GM12878 (cell line): Measurements from ENCODE around the gene PCNX4. TPM values are rescaled to one million over a fixed set of nuclear protein-coding genes. Genes with fewer than 3 reads are reported as not detected.

Experiments
- BRCA1 ChIP-seq: IDR thresholded peaks from 2 replicates; pipeline ENCODE4 v1.6.1; 2011; ENCODE audit warnings: low read depth, low read length, improper control_type of control experiment
- E2F8 ChIP-seq: fragments of 450-650 bp; IDR thresholded peaks from 2 replicates; pipeline ENCODE4 v1.6.1; 2018; ENCODE audit warnings: mild to moderate bottlenecking, low read depth, moderate library complexity; ENCODE audit not compliant: partially characterized antibody
- FOXM1 ChIP-seq: IDR thresholded peaks from 2 replicates; pipeline ENCODE4 v1.6.1; 2012; ENCODE audit warnings: low read depth, mild to moderate bottlenecking, inconsistent platforms, low read length, moderate library complexity
- HDAC2 ChIP-seq: fragments of 200-600 bp; sonication (generic); IDR thresholded peaks from 2 replicates; pipeline ENCODE4 v1.6.1; 2017
- MLLT1 ChIP-seq: fragments of 450-650 bp; IDR thresholded peaks from 2 replicates; pipeline ENCODE4 v1.6.1; 2016; ENCODE audit warnings: mild to moderate bottlenecking
- MTA3 ChIP-seq: IDR thresholded peaks from 2 replicates; pipeline ENCODE4 v1.6.1; 2012; ENCODE audit warnings: low read length, inconsistent platforms, borderline replicate concordance
- MYB ChIP-seq: fragments of 150-350 bp; IDR thresholded peaks from 2 replicates; pipeline ENCODE4 v1.6.1; 2014; ENCODE audit warnings: mild to moderate bottlenecking, low read depth, low read length, borderline replicate concordance
- PBX3 ChIP-seq: IDR thresholded peaks from 2 replicates; pipeline ENCODE4 v1.6.1; 2011; ENCODE audit warnings: mild to moderate bottlenecking, low read depth, low read length, moderate library complexity; ENCODE audit not compliant: insufficient replicate concordance
- PKNOX1 ChIP-seq: fragments of 450-650 bp; IDR thresholded peaks from 2 replicates; pipeline ENCODE4 v1.6.1; 2016; ENCODE audit warnings: mild to moderate bottlenecking
- REST ChIP-seq: IDR thresholded peaks from 2 replicates; pipeline ENCODE4 v1.6.1; 2012; ENCODE audit warnings: mild to moderate bottlenecking, low read depth, low read length
- SMC3 ChIP-seq: IDR thresholded peaks from 2 replicates; pipeline ENCODE4 v1.6.1; 2011; ENCODE audit warnings: low read length, improper control_type of control experiment, borderline replicate concordance
- SRF ChIP-seq, 2 experiments: IDR thresholded peaks; 2 replicates each; pipeline ENCODE4 v1.6.1; 2011; ENCODE audit warnings: low read depth in 2 of 2, low read length in 2 of 2, mild to moderate bottlenecking in 1 of 2, moderate library complexity in 1 of 2
- TAF1 ChIP-seq: IDR thresholded peaks from 2 replicates; pipeline ENCODE4 v1.6.1; 2011; ENCODE audit warnings: mild to moderate bottlenecking, low read depth, low read length, borderline replicate concordance
- polyA plus RNA-seq, 11 experiments: library from polyadenylated mRNA; depleted of rRNA in 4 of 11; unstranded in 6 of 11; stranded (reverse) in 5 of 11; fragments of >200 nt; fragmentation: Nextera tagmentation in 4 of 11; fragmentation: Illumina TruSeq in 1 of 11; extraction: Ambion mirVana in 4 of 11; extraction: Trizol in 1 of 11; gene quantifications; 1 replicate in 1 of 11; 2 replicates in 10 of 11; pipeline versions ENCODE4 v1.2.1 to v1.2.3, GENCODE V29; 2011 to 2016; ENCODE audit warnings: inconsistent platforms in 2 of 11, missing spikeins in 2 of 11, low read depth in 1 of 11
- total RNA-seq, 4 experiments: library from RNA; depleted of rRNA in 3 of 4; stranded (reverse); fragments of >200 nt in 3 of 4; fragmentation: Illumina TruSeq in 1 of 4; extraction: Trizol in 1 of 4; gene quantifications; 2 replicates each; pipeline versions ENCODE4 v1.2.1 to v1.2.3, GENCODE V29; 2013 to 2021
- TF ChIP-seq, protein P1 (sequence below): fragments of 450-650 bp; IDR thresholded peaks from 2 replicates; pipeline ENCODE4 v1.6.1; 2017; ENCODE audit warnings: mild to moderate bottlenecking, moderate library complexity

PCNX4 gene
- total and polyA plus RNA-seq, 10 of the 15 experiments (the other 5 are each of a cell fraction or from before 2014, with no cell fraction given): 13.8 to 56.6 (median 39.4) TPM

GRCh38 chr14:60195179-60195810 lies 103.6 kb downstream of the PCNX4 start (continued):
- TF ChIP-seq FOXM1 (0 out of 2 replicates have a peak, but pooled peaks have one; percentile 23), MLLT1 (peak; percentile 68; the same call in 1 of the 2 replicates), E2F8 (no peak), HDAC2 (no peak), MTA3 (no peak), MYB (no peak), SMC3 (peak; percentile 80), REST (no peak), PKNOX1 (peak; percentile 91), SRF (IDR thresholded peaks at IDR 0.05; ENCODE audit: low read depth in 2 of 2, low read length in 2 of 2) (no peak), BRCA1 (no peak), PBX3 (peak; percentile 65), TAF1 (no peak)
- TF ChIP-seq, protein P1, sequence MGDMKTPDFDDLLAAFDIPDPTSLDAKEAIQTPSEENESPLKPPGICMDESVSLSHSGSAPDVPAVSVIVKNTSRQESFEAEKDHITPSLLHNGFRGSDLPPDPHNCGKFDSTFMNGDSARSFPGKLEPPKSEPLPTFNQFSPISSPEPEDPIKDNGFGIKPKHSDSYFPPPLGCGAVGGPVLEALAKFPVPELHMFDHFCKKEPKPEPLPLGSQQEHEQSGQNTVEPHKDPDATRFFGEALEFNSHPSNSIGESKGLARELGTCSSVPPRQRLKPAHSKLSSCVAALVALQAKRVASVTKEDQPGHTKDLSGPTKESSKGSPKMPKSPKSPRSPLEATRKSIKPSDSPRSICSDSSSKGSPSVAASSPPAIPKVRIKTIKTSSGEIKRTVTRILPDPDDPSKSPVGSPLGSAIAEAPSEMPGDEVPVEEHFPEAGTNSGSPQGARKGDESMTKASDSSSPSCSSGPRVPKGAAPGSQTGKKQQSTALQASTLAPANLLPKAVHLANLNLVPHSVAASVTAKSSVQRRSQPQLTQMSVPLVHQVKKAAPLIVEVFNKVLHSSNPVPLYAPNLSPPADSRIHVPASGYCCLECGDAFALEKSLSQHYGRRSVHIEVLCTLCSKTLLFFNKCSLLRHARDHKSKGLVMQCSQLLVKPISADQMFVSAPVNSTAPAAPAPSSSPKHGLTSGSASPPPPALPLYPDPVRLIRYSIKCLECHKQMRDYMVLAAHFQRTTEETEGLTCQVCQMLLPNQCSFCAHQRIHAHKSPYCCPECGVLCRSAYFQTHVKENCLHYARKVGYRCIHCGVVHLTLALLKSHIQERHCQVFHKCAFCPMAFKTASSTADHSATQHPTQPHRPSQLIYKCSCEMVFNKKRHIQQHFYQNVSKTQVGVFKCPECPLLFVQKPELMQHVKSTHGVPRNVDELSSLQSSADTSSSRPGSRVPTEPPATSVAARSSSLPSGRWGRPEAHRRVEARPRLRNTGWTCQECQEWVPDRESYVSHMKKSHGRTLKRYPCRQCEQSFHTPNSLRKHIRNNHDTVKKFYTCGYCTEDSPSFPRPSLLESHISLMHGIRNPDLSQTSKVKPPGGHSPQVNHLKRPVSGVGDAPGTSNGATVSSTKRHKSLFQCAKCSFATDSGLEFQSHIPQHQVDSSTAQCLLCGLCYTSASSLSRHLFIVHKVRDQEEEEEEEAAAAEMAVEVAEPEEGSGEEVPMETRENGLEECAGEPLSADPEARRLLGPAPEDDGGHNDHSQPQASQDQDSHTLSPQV: no peak
